Measurements from ENCODE around the gene ARFIP1.

GRCh38 chr4:152805818-152806217, 26.1 kb downstream of the ARFIP1 start:
- TF ChIP-seq CTCF (IDR thresholded peaks at IDR 0.05): no peak
- TF ChIP-seq POLR2A (IDR thresholded peaks at IDR 0.05; ENCODE audit: low read depth): no peak
